Measurements from ENCODE around the gene ULK4.

DNA sequence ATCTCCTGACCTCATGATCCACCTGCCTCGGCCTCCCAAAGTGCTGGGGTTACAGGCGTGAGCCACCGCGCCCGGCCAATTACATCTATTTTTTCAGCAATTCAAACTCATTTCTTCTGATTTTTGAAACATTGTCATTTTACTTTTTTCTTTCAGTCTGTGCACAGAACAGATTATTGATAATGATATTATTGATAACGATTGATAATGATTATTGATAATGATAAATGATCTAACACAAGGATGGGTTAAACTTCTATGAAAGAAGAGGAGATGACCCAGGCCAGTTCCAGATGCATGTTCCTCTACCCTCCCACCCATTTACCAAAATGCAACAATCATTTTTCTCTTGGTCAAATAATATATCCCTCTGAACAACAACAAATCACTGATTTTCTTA, 644.6 kb downstream of the ULK4 start:
- TF ChIP-seq POLR2AphosphoS5 (IDR thresholded peaks at IDR 0.05; ENCODE audit: low read depth, low read length) (no peak), SPI1 (IDR thresholded peaks at IDR 0.05; ENCODE audit: low read depth, low read length) (no peak)

All from GM12891 (cell line).